HEK293T (cell line): Measurements from ENCODE around the gene NXT2.
"Not testable (repeated sequence)": the region's sequence is repeated elsewhere in the genome, so short reads cannot be mapped to it uniquely, and the experiment has no call there.

Experiments
- CTCF ChIA-PET: fragments of 350-600 bp; formaldehyde crosslinking; extraction: SDS; loops from one replicate; lab custom pipeline; 2021; ENCODE audit warnings: antibody characterized with exemption, inconsistent platforms; lab: Yijun Ruan, JAX
- POLR2A ChIA-PET: fragments of 350-600 bp; formaldehyde crosslinking; extraction: SDS; loops from one replicate; lab custom pipeline; 2020; ENCODE audit warnings: antibody characterized with exemption, inconsistent platforms; lab: Yijun Ruan, JAX
- DNase-seq: peaks from one replicate; pipeline ENCODE4 v3.0.0; 2012; ENCODE audit warnings: mixed read lengths; ENCODE audit errors: extremely low spot score
- ARNT ChIP-seq: fragments of 450-650 bp; IDR thresholded peaks from 2 replicates; pipeline ENCODE4 v1.6.1; 2017; ENCODE audit warnings: mild to moderate bottlenecking
- BHLHE40 ChIP-seq: fragments of 450-650 bp; IDR thresholded peaks from 2 replicates; pipeline ENCODE4 v1.6.1; 2016; ENCODE audit warnings: mild to moderate bottlenecking, moderate library complexity, borderline replicate concordance
- CTBP1 ChIP-seq: fragments of 450-650 bp; IDR thresholded peaks from 2 replicates; pipeline ENCODE4 v1.6.1; 2016; ENCODE audit warnings: borderline replicate concordance
- ELF4 ChIP-seq: fragments of 450-650 bp; IDR thresholded peaks from 2 replicates; pipeline ENCODE4 v1.6.1; 2017; ENCODE audit warnings: antibody characterized with exemption
- FOXA1 ChIP-seq: fragments of 450-650 bp; IDR thresholded peaks from 2 replicates; pipeline ENCODE4 v1.6.1; 2016; ENCODE audit warnings: mild to moderate bottlenecking
- FOXK2 ChIP-seq: fragments of 450-650 bp; IDR thresholded peaks from 2 replicates; pipeline ENCODE4 v1.6.1; 2016; ENCODE audit warnings: mild to moderate bottlenecking
- FOXM1 ChIP-seq: fragments of 450-650 bp; IDR thresholded peaks from 2 replicates; pipeline ENCODE4 v1.6.1; 2017; ENCODE audit warnings: mild to moderate bottlenecking, borderline replicate concordance
- HDGF ChIP-seq: fragments of 450-650 bp; IDR thresholded peaks from 2 replicates; pipeline ENCODE4 v1.6.1; 2017; ENCODE audit warnings: antibody characterized with exemption, borderline replicate concordance
- L3MBTL2 ChIP-seq: fragments of 450-650 bp; conservative IDR thresholded peaks from 2 replicates; pipeline ENCODE4 v1.6.1; 2016; ENCODE audit warnings: mild to moderate bottlenecking
- LEF1 ChIP-seq: fragments of 450-650 bp; IDR thresholded peaks from 2 replicates; pipeline ENCODE4 v1.6.1; 2017; ENCODE audit warnings: mild to moderate bottlenecking, borderline replicate concordance
- NFRKB ChIP-seq: fragments of 450-650 bp; IDR thresholded peaks from 2 replicates; pipeline ENCODE4 v1.6.1; 2016; ENCODE audit warnings: mild to moderate bottlenecking, moderate library complexity
- SP1 ChIP-seq: fragments of 450-650 bp; IDR thresholded peaks from 2 replicates; pipeline ENCODE4 v1.6.1; 2017
- SUZ12 ChIP-seq: fragments of 450-650 bp; IDR thresholded peaks from 2 replicates; pipeline ENCODE4 v1.6.1; 2016; ENCODE audit warnings: mild to moderate bottlenecking
- TARDBP ChIP-seq: fragments of 450-650 bp; IDR thresholded peaks from 2 replicates; pipeline ENCODE4 v1.6.1; 2016
- ZNF384 ChIP-seq: fragments of 450-650 bp; IDR thresholded peaks from 2 replicates; pipeline ENCODE4 v1.6.1; 2016
- TF ChIP-seq, protein P1 (sequence below): fragments of 450-650 bp; IDR thresholded peaks from 2 replicates; pipeline ENCODE4 v1.6.1; 2016

The NXT2 gene

DNA sequence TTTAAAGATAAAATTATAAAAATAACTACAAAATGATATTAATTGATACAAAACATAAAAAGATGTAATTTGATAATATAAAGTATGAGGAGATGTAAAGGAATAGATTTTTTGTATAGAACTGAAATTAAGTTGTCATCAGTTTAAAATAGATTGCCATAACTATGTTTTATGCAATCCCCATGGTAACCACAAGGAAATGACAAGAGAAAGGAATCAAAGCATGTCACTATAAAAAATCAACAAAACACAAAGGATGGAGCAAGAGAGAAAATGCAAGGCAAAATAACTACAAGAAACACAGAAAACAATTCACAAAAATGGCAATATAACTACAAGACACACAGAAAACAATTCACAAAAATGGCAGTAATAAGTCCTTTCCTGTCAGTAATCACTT lies 27.7 kb upstream of the NXT2 start:
- no peak for DNase-seq
- CTCF ChIA-PET = no interaction called here

DNA sequence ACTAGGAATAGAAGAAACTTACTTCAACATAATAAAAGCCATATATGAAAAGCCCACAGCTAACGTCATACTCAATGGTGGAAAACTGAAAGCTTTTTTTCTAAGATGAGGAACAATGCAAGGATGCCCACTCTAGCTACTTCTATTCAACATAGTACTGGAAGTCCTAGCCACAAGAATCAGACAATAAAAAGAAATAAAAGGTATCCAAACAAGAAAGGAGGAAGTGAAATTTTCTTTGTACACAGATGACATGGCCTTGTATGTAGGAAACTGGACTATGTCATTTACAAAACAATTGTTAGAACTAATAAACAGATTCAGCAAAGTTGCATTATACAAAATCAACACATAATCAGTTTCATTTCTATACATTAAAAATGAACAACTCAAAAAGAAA lies 25.5 kb upstream of the NXT2 start:
- TF ChIP-seq FOXM1 = no peak
- DNase-seq = no peak
- CTCF ChIA-PET = no interaction called here
- POLR2A ChIA-PET = no interaction called here

More for the DNA sequence above, 27.7 kb upstream of the NXT2 start:
- TF ChIP-seq SP1 (no peak), HDGF (no peak), ZNF384 (no peak), FOXM1 (no peak)
- POLR2A ChIA-PET = no interaction called here

DNA sequence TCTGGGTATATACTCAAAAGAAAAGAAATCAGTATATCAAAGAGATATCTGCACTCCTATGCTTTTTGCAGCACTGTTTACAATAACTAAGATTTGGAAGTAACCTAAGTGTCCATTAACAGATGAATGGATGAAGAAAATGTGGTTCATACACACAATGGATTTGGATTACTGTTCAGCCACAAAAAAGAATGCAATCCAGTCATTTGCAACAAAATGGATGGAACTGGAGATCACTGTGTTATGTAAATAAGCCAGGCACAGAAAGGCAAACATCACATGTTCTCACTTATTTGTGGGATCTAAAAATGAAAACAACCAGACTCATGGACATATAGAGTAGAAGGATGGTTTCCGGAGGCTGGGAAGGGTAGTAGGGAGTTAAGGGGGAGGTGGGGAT lies 17.6 kb upstream of the NXT2 start:
- CTCF ChIA-PET = no interaction called here
- no peak for DNase-seq
- POLR2A ChIA-PET = no interaction called here
- TF ChIP-seq NFRKB = no peak
- TF ChIP-seq ARNT = no peak

DNA sequence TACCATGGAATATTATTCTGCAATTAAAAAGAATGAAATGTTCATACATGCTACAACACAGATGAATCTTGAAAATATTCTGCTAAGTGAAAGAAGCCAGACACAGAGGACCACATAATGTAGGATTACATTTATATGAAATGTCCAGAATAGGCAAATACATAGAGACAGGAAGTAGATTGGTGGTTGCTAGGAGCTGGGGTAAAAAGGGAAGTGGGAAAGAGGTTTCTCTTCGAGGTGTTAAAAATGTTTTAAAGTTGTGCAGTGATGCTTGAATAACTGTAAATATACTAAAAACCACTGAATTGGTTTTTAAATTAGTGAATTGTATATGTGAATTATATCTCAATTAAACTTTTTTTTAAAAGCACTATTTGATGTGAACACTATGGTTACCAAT lies 3.6 kb upstream of the NXT2 start:
- ChIA-PET POLR2A (no interaction called here), CTCF (no interaction called here)
- DNase-seq = no peak
- no peak for TF ChIP-seq CTBP1
- TF ChIP-seq ELF4 = no peak
- no peak for TF ChIP-seq FOXA1
- TF ChIP-seq SP1 = no peak
- TF ChIP-seq, protein P1, sequence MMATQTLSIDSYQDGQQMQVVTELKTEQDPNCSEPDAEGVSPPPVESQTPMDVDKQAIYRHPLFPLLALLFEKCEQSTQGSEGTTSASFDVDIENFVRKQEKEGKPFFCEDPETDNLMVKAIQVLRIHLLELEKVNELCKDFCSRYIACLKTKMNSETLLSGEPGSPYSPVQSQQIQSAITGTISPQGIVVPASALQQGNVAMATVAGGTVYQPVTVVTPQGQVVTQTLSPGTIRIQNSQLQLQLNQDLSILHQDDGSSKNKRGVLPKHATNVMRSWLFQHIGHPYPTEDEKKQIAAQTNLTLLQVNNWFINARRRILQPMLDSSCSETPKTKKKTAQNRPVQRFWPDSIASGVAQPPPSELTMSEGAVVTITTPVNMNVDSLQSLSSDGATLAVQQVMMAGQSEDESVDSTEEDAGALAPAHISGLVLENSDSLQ = no peak
- no peak for TF ChIP-seq SUZ12

DNA sequence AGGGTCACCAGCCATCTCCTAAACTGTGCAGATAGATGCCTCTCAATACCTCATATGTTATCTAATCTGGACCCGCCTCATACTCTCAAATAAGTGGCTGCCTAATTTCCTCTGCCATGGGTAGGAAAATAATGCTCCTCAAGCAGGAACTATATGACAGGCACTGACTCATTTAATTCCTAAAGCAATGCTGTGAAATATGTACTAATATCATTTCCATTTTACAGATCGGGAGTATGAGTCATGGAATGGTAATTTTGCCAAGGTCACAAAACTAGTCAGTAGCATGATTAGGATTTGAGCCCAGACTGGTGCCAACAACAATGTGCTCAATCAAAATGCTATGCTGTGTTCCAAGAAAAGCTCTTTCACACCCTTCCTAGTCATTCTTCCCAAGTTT lies 3.0 kb upstream of the NXT2 start:
- DNase-seq = no peak
- TF ChIP-seq L3MBTL2 (no peak), ELF4 (no peak), SUZ12 (no peak), TARDBP (no peak), ARNT (no peak), NFRKB (no peak), CTBP1 (no peak), ZNF384 (no peak), FOXM1 (no peak), SP1 (no peak), LEF1 (no peak), FOXA1 (no peak), HDGF (no peak), BHLHE40 (no peak), FOXK2 (no peak)
- TF ChIP-seq, protein P1 = no peak
- CTCF ChIA-PET = no interaction called here
- POLR2A ChIA-PET = no interaction called here

DNA sequence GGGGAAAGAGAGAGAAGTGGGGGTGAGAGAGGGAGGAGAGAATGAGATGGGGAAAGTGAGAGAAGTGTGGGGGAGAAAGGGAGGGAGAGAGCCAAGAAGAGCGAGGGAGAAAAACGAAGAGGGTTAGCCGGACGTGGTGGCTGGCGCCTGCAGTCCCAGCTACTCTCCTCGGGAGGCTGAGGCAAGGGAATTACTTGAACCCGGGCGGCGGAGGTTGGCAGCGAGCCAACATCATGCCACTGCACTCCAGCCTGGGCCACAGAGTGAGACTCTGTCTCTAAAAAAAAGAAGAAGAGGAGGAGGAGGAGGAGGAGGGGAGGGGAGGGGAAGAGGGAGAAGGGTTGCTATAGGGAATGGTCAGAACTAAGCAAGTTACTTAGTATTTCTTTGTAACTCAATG lies 1.7 kb upstream of the NXT2 start:
- DNase-seq = no peak
- CTCF ChIA-PET = no interaction called here
- POLR2A ChIA-PET = no interaction called here
- TF ChIP-seq HDGF = no peak
- no peak for TF ChIP-seq L3MBTL2
- TF ChIP-seq SUZ12 = no peak
- TF ChIP-seq TARDBP = no peak
- no peak for TF ChIP-seq CTBP1

DNA sequence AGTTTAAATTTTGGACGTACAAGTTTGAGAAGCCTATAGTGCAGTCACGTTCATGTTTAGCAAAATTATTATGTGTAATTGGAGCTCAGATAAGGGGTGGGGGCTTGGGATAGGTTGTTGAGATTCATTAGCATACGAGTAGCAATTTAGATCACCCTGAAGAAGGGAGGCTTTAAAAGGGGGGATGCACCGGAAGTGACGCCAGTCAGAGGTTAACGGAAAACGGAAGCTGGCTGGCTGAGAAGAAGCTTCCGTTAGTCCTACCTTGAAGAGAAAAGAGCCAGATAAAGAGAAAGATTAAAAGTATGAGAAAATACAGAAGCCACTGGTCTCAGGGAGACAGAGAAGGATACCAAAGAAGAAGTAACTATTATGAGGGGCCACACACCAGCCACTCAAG lies 1.1 kb upstream of the NXT2 start:
- DNase-seq = no peak
- ChIA-PET CTCF (no interaction called here), POLR2A (interaction anchor here (1.4 kb wide), 1 partner anchor 170 kb away, joined by 3 read pairs; no protein-coding TSS in a partner anchor)
- TF ChIP-seq FOXK2 (no peak), TARDBP (no peak), FOXA1 (no peak), HDGF (no peak), ELF4 (no peak), BHLHE40 (no peak), SP1 (no peak), CTBP1 (no peak)
- TF ChIP-seq, protein P1 = no peak

DNA sequence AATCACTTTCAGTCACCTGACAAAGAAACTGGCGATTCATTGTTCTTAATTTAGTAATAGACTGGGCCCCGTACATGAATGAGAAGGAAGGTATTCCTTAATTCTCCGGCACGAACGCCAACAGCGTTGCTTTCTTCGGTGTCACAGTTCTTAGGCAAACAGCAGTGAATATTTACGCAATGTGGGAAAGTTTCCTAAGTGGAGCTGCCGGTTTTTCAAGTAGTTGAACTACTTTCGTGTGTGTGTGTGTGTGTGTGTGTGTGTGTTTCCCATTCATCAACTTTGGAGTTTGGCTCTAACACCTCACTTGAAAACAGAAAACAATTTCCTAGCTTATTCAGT lies 651 bp downstream of the NXT2 start:
- CTCF ChIA-PET = interaction anchor here (0.7 kb wide), 1 partner anchor 354 kb away, joined by 3 read pairs; no protein-coding TSS in a partner anchor
- no peak for TF ChIP-seq CTBP1
- TF ChIP-seq ELF4 = no peak
- no peak for TF ChIP-seq ARNT
- no peak for TF ChIP-seq SUZ12
- TF ChIP-seq FOXK2 = no peak
- TF ChIP-seq, protein P1 = no peak
- TF ChIP-seq FOXA1 = no peak
- no peak for TF ChIP-seq L3MBTL2
- no peak for TF ChIP-seq SP1
- no peak for TF ChIP-seq TARDBP
- TF ChIP-seq HDGF = no peak
- TF ChIP-seq FOXM1 = no peak
- no peak for TF ChIP-seq NFRKB
- TF ChIP-seq BHLHE40 = no peak
- no peak for TF ChIP-seq ZNF384
- no peak for TF ChIP-seq LEF1
- DNase-seq = peak; percentile 24
- POLR2A ChIA-PET = interaction anchor here (0.7 to 1.6 kb wide), 5 partner anchors 10 to 169 kb away, joined by 3 to 4 read pairs (median 4); no protein-coding TSS in a partner anchor

DNA sequence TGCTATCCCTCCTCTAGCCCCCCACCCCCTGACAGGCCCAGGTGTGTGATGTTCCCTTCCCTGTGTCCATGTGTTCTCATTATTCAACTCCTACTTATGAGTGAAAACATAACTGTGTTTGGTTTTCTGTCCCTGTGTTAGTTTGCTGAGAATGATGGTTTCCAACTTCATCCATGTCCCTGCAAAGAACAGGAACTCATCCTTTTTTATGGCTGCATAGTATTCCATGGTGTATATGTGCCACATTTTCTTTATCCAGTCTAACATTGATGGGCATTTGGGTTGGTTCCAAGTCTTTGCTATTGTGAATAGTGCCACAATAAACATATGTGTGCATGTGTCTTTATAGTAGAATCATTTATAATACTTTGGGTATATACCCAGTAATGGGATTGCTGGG lies 2.4 kb downstream of the NXT2 start:
- CTCF ChIA-PET, DNase-seq: not testable (repeated sequence)
- POLR2A ChIA-PET = interaction anchor here (1.6 kb wide), 1 partner anchor 95 kb away, joined by 4 read pairs; no protein-coding TSS in a partner anchor
